SHP77 (cell line): ENCODE data around the gene TUFM.
A peak's percentile ranks its signal among the peaks of the same experiment; 100 is the strongest.

Experiments used
- DNase-seq, 2 experiments: peaks; one replicate each; lab custom pipeline; 2025; lab: John Stamatoyannopoulos, UW

The TUFM gene

DNA sequence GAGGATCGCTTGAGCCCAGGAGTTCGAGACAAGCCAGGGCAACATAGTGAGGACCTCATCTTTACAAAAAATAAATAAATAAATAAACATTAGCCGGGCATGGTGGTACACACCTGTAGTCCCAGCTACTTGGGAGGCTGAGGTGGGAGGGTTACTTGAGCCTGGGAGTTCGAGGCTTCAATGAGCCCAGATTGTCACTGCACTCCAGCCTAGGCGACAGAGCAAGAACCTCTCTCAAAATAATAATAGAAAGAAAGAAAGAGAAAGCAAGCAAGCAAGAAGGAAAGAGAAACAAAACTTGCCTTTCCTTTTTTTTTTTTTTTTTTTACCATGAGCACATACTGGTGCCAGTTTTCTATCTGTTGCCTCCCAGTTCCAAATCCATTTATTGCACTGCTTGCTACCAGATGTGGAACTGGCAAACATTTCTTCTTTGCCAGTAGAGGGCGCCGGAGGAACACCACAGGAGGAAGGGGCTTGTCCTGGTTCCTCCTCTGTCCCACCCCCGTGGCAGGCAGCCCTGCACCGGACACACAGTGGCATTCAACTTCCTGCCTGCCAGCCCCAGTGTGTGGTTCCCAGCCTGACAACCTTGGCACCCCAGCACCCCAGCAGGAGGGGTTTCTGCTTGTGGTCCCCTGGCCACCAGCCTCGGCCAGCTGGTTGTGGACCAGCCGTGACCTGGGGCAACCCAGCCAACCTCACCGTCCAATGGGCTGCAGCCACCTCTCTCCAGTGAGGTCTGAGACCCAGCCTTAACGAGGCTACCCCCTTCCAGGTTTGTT is 43.7 kb downstream of the TUFM start:
- peak; percentile 50 to 83 for DNase-seq
